ENCODE data around the gene ARHGEF40.

ARHGEF40 gene

DNA sequence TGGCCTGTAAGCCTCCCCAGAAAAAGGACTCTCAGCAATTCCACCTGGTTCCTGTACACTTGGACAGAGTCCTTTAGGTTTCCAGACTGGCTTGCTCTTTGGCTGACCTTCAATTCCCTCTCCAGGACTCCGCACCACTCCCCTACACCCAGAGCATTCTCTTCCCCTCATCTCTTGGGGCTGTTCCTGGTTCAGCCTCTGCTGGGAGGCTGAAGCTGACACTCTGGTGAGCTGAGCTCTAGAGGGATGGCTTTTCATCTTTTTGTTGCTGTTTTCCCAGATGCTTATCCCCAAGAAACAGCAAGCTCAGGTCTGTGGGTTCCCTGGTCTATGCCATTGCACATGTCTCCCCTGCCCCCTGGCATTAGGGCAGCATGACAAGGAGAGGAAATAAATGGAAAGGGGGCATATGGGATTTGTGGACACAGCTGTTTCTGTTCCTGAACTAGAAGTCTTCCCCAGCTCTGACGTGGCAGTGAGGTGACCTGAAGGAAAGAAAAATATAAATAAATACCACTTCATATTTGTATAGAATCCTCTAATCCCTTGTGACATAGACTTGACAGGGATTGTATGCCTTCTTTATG lies 26.6 kb upstream of the ARHGEF40 start:
- Histone ChIP-seq H3K27ac (ENCODE audit: low read depth, low read length) (no peak overlapping the region), H3K36me3 (ENCODE audit: control insufficient read depth, insufficient read depth, low read length) (no peaks in the 10 kb centered on the region), H3K4me3 (ENCODE audit: low read length) (no peak overlapping the region), H3K9ac (ENCODE audit: low read length) (no peak overlapping the region), H3K4me1 (ENCODE audit: control insufficient read depth, insufficient read depth, low read length) (peaks cover 14% of the 10 kb centered on the region), H3K27me3 (ENCODE audit: control insufficient read depth, insufficient read depth, low read length) (no peaks in the 10 kb centered on the region)

- Histone ChIP-seq H3K4me3 (ENCODE audit: low read length) (no peak overlapping the region), H3K36me3 (ENCODE audit: control insufficient read depth, insufficient read depth, low read length) (no peaks in the 10 kb centered on the region), H3K27me3 (ENCODE audit: control insufficient read depth, insufficient read depth, low read length) (no peaks in the 10 kb centered on the region), H3K4me1 (ENCODE audit: control insufficient read depth, insufficient read depth, low read length) (peaks cover 10% of the 10 kb centered on the region), H3K27ac (ENCODE audit: low read depth, low read length) (no peak overlapping the region), H3K9ac (ENCODE audit: low read length) (no peak overlapping the region)
Measured at GRCh38 chr14:21043974-21044618, 26.0 kb upstream of the ARHGEF40 start.

DNA sequence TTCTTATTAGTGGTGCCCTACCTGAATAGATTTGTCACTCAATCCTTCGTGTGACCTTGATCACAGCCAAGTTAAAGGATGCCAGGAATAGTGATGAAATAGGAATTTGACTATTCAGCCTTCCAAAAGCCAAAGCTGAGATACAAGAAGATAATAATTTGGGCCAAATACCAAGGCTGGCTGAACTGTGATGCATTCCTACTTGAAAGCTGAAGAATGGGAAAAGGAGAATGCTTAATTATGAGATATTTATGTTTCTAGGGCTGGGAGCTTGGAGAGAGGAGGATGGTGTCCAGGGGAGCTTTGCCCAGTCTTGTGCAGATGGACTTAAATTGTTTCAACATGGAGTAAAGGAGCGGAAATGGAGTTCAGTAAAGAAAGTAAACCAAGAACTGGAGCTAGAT lies 22.7 kb upstream of the ARHGEF40 start:
- H3K36me3 ChIP-seq (ENCODE audit: control insufficient read depth, insufficient read depth, low read length): no peaks in the 10 kb centered on the region
- H3K27ac ChIP-seq (ENCODE audit: low read depth, low read length): no peak overlapping the region
- no peaks in the 10 kb centered on the region for H3K27me3 ChIP-seq (ENCODE audit: control insufficient read depth, insufficient read depth, low read length)
- H3K9ac ChIP-seq (ENCODE audit: low read length): no peak overlapping the region
- no peak overlapping the region for H3K4me3 ChIP-seq (ENCODE audit: low read length)
- no peaks in the 10 kb centered on the region for H3K4me1 ChIP-seq (ENCODE audit: control insufficient read depth, insufficient read depth, low read length)

GRCh38 chr14:21048638-21049037 lies 21.5 kb upstream of the ARHGEF40 start:
- H3K4me3 ChIP-seq (ENCODE audit: low read length): no peak overlapping the region
- no peaks in the 10 kb centered on the region for H3K36me3 ChIP-seq (ENCODE audit: control insufficient read depth, insufficient read depth, low read length)
- H3K27me3 ChIP-seq (ENCODE audit: control insufficient read depth, insufficient read depth, low read length): no peaks in the 10 kb centered on the region
- no peak overlapping the region for H3K9ac ChIP-seq (ENCODE audit: low read length)
- H3K27ac ChIP-seq (ENCODE audit: low read depth, low read length): no peak overlapping the region
- no peaks in the 10 kb centered on the region for H3K4me1 ChIP-seq (ENCODE audit: control insufficient read depth, insufficient read depth, low read length)

DNA sequence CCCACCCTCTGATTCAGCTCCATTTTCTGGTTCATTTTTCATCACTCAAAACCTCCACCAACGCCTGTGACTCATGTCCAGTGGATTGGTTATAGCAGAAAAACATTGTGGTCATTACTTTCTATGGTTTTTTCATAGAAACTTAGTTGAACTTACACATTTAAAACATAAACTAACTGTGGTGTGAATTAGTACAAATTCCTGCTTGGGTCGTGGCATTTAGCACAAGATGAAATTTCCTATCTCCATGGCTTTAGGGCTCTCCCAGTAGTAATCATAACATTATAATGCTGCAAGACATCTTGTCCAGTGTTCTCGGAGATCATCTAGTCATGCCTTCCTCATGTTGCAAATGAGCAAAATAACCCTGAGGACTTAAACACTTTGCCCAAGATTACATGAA lies 20.8 kb upstream of the ARHGEF40 start:
- Histone ChIP-seq H3K9ac (ENCODE audit: low read length) (no peak overlapping the region), H3K4me3 (ENCODE audit: low read length) (no peak overlapping the region), H3K27me3 (ENCODE audit: control insufficient read depth, insufficient read depth, low read length) (no peaks in the 10 kb centered on the region), H3K27ac (ENCODE audit: low read depth, low read length) (no peak overlapping the region), H3K4me1 (ENCODE audit: control insufficient read depth, insufficient read depth, low read length) (no peaks in the 10 kb centered on the region), H3K36me3 (ENCODE audit: control insufficient read depth, insufficient read depth, low read length) (no peaks in the 10 kb centered on the region)

GRCh38 chr14:21050597-21050996 lies 19.5 kb upstream of the ARHGEF40 start:
- Histone ChIP-seq H3K4me1 (ENCODE audit: control insufficient read depth, insufficient read depth, low read length) (no peaks in the 10 kb centered on the region), H3K9ac (ENCODE audit: low read length) (no peak overlapping the region), H3K36me3 (ENCODE audit: control insufficient read depth, insufficient read depth, low read length) (no peaks in the 10 kb centered on the region), H3K27ac (ENCODE audit: low read depth, low read length) (no peak overlapping the region), H3K4me3 (ENCODE audit: low read length) (no peak overlapping the region), H3K27me3 (ENCODE audit: control insufficient read depth, insufficient read depth, low read length) (no peaks in the 10 kb centered on the region)

- Histone ChIP-seq H3K36me3 (ENCODE audit: control insufficient read depth, insufficient read depth, low read length) (no peaks in the 10 kb centered on the region), H3K27ac (ENCODE audit: low read depth, low read length) (no peak overlapping the region)
Measured at GRCh38 chr14:21053184-21054122, 16.7 kb upstream of the ARHGEF40 start.

DNA sequence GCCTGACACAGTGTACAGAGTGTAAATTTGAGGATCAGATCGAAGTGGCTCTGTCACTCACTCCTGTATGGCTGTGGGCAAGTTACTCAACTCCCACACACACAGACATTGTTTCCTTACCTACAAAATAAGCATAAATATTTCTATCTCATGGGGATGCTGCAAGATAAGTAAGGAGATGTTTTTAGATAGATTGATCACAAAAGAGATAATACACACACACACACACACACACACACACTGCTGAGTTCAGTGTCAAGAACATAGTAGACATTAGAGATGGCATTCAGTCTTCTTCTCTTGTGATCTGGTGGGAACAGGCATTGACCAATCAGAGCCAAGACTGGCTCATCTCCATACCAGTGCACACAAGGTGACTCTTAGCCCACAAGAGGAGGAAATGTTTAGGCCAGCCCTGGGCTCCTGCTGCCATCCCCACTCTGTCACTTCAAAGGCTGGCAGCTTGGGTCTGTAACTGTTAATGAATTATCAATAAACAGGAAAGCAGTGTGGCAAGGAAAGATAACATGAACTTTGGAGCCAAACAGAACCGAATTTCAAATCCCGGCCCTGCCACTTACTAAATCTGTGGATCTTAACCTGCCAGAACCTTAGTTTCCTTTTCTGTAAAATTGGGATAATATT lies 15.9 kb upstream of the ARHGEF40 start:
- Histone ChIP-seq H3K27ac (ENCODE audit: low read depth, low read length) (no peak overlapping the region), H3K27me3 (ENCODE audit: control insufficient read depth, insufficient read depth, low read length) (no peaks in the 10 kb centered on the region), H3K36me3 (ENCODE audit: control insufficient read depth, insufficient read depth, low read length) (no peaks in the 10 kb centered on the region), H3K9ac (ENCODE audit: low read length) (no peak overlapping the region), H3K4me1 (ENCODE audit: control insufficient read depth, insufficient read depth, low read length) (no peaks in the 10 kb centered on the region), H3K4me3 (ENCODE audit: low read length) (no peak overlapping the region)

More at GRCh38 chr14:21053184-21054122, 16.7 kb upstream of the ARHGEF40 start:
- no peaks in the 10 kb centered on the region for H3K4me1 ChIP-seq (ENCODE audit: control insufficient read depth, insufficient read depth, low read length)
- no peak overlapping the region for H3K9ac ChIP-seq (ENCODE audit: low read length)
- H3K4me3 ChIP-seq (ENCODE audit: low read length): no peak overlapping the region
- H3K27me3 ChIP-seq (ENCODE audit: control insufficient read depth, insufficient read depth, low read length): no peaks in the 10 kb centered on the region

GRCh38 chr14:21054768-21055145 lies 15.3 kb upstream of the ARHGEF40 start:
- Histone ChIP-seq H3K27ac (ENCODE audit: low read depth, low read length) (no peak overlapping the region), H3K36me3 (ENCODE audit: control insufficient read depth, insufficient read depth, low read length) (no peaks in the 10 kb centered on the region), H3K4me3 (ENCODE audit: low read length) (no peak overlapping the region), H3K4me1 (ENCODE audit: control insufficient read depth, insufficient read depth, low read length) (no peaks in the 10 kb centered on the region), H3K9ac (ENCODE audit: low read length) (no peak overlapping the region), H3K27me3 (ENCODE audit: control insufficient read depth, insufficient read depth, low read length) (no peaks in the 10 kb centered on the region)

DNA sequence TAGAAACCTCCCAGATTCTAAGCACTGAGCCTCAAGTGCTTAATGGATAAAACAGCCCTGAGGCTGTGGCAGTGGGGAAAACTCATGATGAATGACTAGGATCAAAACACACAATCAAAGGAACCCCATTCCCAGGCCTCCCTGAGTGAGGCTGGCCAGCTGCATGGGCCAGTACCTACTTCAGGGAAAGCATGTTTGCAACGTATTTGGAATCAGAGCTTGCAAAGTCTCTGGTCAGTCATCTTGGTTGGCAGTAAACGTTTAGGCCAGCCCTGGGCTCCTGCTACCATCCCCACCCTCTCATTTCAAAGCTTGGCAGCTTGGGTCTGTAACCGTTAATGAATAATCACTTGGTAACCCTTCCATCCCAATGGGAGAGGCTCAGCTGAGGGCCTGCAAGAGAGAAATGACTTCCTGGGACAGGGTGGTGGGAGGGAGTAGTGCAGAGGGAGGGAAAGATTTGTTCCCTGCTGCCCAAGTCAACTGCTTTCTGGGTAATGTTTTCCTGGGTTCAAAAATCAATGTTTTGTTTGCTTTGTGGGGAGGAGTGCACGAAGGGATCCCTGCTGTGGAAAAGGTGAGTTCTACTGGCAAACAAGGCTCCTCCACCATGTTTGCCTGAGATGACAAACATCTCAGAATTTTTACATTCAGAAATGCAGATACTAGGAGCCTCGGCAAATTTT lies 14.5 kb upstream of the ARHGEF40 start:
- Histone ChIP-seq H3K27me3 (ENCODE audit: control insufficient read depth, insufficient read depth, low read length) (no peaks in the 10 kb centered on the region), H3K4me3 (ENCODE audit: low read length) (no peak overlapping the region), H3K27ac (ENCODE audit: low read depth, low read length) (no peak overlapping the region), H3K4me1 (ENCODE audit: control insufficient read depth, insufficient read depth, low read length) (no peaks in the 10 kb centered on the region), H3K9ac (ENCODE audit: low read length) (no peak overlapping the region), H3K36me3 (ENCODE audit: control insufficient read depth, insufficient read depth, low read length) (no peaks in the 10 kb centered on the region)

DNA sequence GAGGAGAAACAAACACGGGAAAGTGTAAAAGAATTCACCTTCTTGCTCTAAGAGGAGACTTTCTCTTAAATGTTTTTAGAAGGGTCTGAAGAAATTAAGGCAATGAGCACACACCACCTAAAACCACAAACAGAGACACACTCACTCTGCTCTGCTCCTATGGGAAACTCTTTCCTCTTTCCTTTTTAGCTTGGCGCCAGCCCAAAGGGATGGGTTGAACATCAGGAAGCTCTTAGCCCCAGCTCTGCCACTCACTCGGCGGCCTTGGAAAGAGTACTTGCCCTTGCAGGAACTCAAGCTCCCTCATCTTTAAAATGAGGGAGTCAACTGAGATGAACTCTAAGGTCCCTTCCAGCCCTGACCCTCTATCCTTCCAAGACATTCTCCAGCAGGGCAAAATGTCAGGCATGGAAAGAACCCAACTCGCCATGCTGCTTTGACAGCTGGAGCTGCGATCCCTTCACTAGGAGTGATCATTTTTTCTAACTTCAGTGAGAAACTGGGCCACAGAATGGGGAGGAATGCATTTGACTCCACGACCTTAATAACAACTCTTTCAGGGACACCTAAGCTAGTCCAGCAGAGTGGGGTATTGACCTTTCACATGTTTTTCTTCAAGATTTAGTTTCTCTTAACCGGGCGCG lies 13.5 kb upstream of the ARHGEF40 start:
- Histone ChIP-seq H3K27me3 (ENCODE audit: control insufficient read depth, insufficient read depth, low read length) (no peaks in the 10 kb centered on the region), H3K9ac (ENCODE audit: low read length) (no peak overlapping the region), H3K4me3 (ENCODE audit: low read length) (no peak overlapping the region), H3K27ac (ENCODE audit: low read depth, low read length) (no peak overlapping the region), H3K36me3 (ENCODE audit: control insufficient read depth, insufficient read depth, low read length) (no peaks in the 10 kb centered on the region), H3K4me1 (ENCODE audit: control insufficient read depth, insufficient read depth, low read length) (no peaks in the 10 kb centered on the region)
